Measurements from ENCODE around the gene GSTM4.
"Not testable (repeated sequence)": the region's sequence is repeated elsewhere in the genome, so short reads cannot be mapped to it uniquely, and the experiment has no call there.

GSTM4 gene

DNA sequence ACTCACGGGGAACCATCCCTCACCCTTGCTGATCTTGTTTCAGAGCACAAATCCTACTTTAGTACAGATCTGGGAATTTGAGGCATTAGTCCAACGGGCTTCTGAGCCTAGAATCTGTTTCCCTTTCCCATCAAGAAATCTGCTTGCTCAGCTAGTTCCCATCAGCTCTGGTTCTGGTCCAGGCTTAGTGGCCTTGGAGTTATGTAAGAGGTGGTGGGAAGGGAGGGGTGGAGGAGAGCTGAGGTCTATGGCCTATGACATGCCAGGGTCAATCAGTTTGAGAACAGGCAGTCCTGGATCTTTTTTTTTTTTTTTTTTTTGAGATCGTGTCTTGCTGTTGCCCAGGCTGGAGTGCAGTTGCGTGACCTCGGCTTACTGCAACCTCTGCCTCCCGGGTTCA, 35.9 kb downstream of the GSTM4 start:
- in situ Hi-C loops (cut with HindIII; ENCODE audit: low pct_ligation_motif_present, low sequenced_read_pairs), result no loop called here
- no peak overlapping the region for H3K27ac ChIP-seq
- no peak overlapping the region for H3K4me3 ChIP-seq (ENCODE audit: low read depth, low read length)
- no peaks in the 10 kb centered on the region for H3K36me3 ChIP-seq (replicated peaks)
- no peak for DNase-seq
- H3K27me3 ChIP-seq (replicated peaks), result no peaks in the 10 kb centered on the region
- no peak for TF ChIP-seq CTCF (IDR thresholded peaks at IDR 0.05; ENCODE audit: low read depth, low read length, missing control alignments)

DNA sequence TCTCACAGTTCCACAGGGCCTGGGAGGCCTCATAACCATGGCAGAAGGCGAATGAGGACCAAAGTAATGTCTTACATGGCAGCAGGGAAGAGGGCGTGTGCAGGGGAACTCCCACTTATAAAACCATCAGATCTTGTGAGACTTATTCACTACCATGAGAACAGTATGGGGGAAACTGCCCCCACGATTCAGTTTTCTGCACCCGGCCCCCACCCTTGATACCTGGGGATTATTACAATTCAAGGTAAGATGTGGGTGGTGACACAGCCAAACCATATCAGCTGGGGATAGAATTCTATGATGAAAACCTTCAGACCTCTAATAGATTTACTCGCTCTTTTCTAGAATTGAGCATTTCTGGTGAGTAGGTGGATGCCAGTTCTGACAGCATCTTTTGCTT, 38.5 kb downstream of the GSTM4 start:
- in situ Hi-C loops (cut with HindIII; ENCODE audit: low pct_ligation_motif_present, low sequenced_read_pairs); DNase-seq; H3K27ac ChIP-seq; H3K36me3 ChIP-seq (replicated peaks); H3K27me3 ChIP-seq (replicated peaks); H3K4me3 ChIP-seq (ENCODE audit: low read depth, low read length): not testable (repeated sequence)

GRCh38 chr1:109695138-109695537, 39.2 kb downstream of the GSTM4 start:
- in situ Hi-C loops (cut with HindIII; ENCODE audit: low pct_ligation_motif_present, low sequenced_read_pairs); H3K4me3 ChIP-seq (ENCODE audit: low read depth, low read length): not testable (repeated sequence)

DNA sequence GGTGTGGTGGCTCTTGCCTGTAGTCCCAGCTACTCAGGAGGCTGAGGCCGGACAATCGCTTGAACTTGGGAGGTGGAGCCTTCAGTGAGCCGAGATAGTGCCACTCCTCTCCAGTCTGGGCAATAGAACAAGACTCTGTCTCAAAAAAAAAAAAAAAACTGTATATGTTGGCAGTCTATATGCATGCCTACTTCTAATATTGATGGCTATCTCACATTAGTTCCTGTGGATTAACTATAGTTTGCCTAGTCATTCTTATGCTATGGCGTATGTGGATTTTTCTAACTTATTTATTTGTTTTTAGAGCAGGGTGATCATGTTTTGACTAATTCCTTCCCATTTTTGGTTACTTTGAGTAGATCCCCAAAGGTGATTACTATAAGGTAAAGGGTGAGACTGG, 41.2 kb downstream of the GSTM4 start:
- no peak for DNase-seq
- Histone ChIP-seq H3K27me3 (replicated peaks) (no peaks in the 10 kb centered on the region), H3K27ac (no peak overlapping the region), H3K4me3 (ENCODE audit: low read depth, low read length) (no peak overlapping the region), H3K36me3 (replicated peaks) (no peaks in the 10 kb centered on the region)
- TF ChIP-seq CTCF (IDR thresholded peaks at IDR 0.05; ENCODE audit: low read depth, low read length, missing control alignments), result no peak
- in situ Hi-C loops (cut with HindIII; ENCODE audit: low pct_ligation_motif_present, low sequenced_read_pairs), result no loop called here

More at GRCh38 chr1:109695138-109695537, 39.2 kb downstream of the GSTM4 start:
- not testable (repeated sequence) for H3K36me3 ChIP-seq (replicated peaks); H3K27me3 ChIP-seq (replicated peaks); H3K27ac ChIP-seq; DNase-seq

DNA sequence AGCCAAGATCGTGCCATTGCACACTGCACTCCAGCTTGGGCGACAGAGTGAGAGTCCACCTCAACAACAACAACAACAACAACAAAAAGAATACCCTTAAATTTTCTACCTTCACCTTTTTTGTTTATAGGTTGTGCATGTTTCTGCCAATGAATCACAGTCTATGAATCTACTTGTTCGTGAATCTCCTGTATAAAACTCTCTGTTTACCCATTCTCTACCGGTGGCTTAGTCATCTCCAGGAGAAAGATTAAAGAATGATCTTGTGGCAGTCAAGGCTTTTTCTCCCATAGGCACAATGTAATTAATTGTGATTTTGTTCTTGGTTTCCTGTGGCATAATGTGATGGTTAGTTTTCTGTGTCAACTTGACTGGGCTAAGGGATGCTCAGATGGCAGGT, 42.0 kb downstream of the GSTM4 start:
- in situ Hi-C loops (cut with HindIII; ENCODE audit: low pct_ligation_motif_present, low sequenced_read_pairs); H3K4me3 ChIP-seq (ENCODE audit: low read depth, low read length); H3K27ac ChIP-seq; H3K27me3 ChIP-seq (replicated peaks); H3K36me3 ChIP-seq (replicated peaks); DNase-seq: not testable (repeated sequence)

GRCh38 chr1:109702940-109703339, 47.0 kb downstream of the GSTM4 start:
- in situ Hi-C loops (cut with HindIII; ENCODE audit: low pct_ligation_motif_present, low sequenced_read_pairs); DNase-seq; H3K27ac ChIP-seq; H3K27me3 ChIP-seq (replicated peaks); H3K4me3 ChIP-seq (ENCODE audit: low read depth, low read length); H3K36me3 ChIP-seq (replicated peaks): not testable (repeated sequence)

DNA sequence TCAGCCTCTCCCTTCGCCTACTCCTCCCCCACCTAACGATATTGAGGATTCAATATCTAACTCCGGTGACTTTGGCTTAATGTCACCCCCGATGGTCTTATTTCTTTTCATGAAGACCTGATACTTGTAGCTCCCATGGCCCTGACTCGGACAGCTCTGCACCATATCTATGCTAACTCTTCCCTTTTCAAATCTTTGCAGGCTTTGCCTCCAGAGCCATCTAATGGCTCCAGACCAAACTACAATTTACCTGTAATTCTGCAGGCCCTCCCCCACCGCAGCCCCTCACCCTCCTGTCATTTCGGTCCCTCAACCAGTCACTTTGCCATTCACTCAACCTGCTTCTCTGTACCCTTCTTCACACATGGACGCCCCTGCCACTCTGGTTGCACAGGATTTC, 48.3 kb downstream of the GSTM4 start:
- in situ Hi-C loops (cut with HindIII; ENCODE audit: low pct_ligation_motif_present, low sequenced_read_pairs), result no loop called here
- no peak overlapping the region for H3K27ac ChIP-seq

More for the DNA sequence above, 48.3 kb downstream of the GSTM4 start:
- Histone ChIP-seq H3K36me3 (replicated peaks) (no peaks in the 10 kb centered on the region), H3K4me3 (ENCODE audit: low read depth, low read length) (no peak overlapping the region), H3K27me3 (replicated peaks) (no peaks in the 10 kb centered on the region)
- TF ChIP-seq CTCF (IDR thresholded peaks at IDR 0.05; ENCODE audit: low read depth, low read length, missing control alignments), result peak; percentile 9
- DNase-seq, result no peak

All from brain microvascular endothelial cell (primary cell).